ENCODE measurements around the gene TBC1D13.
"Not testable (repeated sequence)": the region's sequence is repeated elsewhere in the genome, so short reads cannot be mapped to it uniquely, and the experiment has no call there.

Gene TBC1D13

GRCh38 chr9:128786681-128787601, at the start of gene TBC1D13:
Gene TBC1D13 (plus strand): TSS chr9:128787253. CDS start chr9:128787354, 101 bp downstream.
- DNase-seq (ENCODE audit: low spot score), result peak; percentile 82

GRCh38 chr9:128742401-128742800, 44.7 kb upstream of the TBC1D13 start:
- DNase-seq (ENCODE audit: low spot score), result no peak

- DNase-seq (ENCODE audit: low spot score), result no peak
Measured at GRCh38 chr9:128743421-128743820, 43.6 kb upstream of the TBC1D13 start.

- DNase-seq (ENCODE audit: low spot score), result no peak
Measured at GRCh38 chr9:128747241-128747640, 39.8 kb upstream of the TBC1D13 start.

GRCh38 chr9:128750926-128751595, 36.0 kb upstream of the TBC1D13 start:
- DNase-seq (ENCODE audit: low spot score), result no peak

GRCh38 chr9:128753627-128754026, 33.4 kb upstream of the TBC1D13 start:
- no peak for DNase-seq (ENCODE audit: low spot score)

- DNase-seq (ENCODE audit: low spot score), result no peak
Measured at GRCh38 chr9:128757602-128758001, 29.5 kb upstream of the TBC1D13 start.

GRCh38 chr9:128762671-128763449, 24.2 kb upstream of the TBC1D13 start:
- DNase-seq (ENCODE audit: low spot score), result peak; percentile 15

GRCh38 chr9:128764361-128764760, 22.7 kb upstream of the TBC1D13 start:
- no peak for DNase-seq (ENCODE audit: low spot score)

GRCh38 chr9:128765499-128765898, 21.6 kb upstream of the TBC1D13 start:
- no peak for DNase-seq (ENCODE audit: low spot score)

GRCh38 chr9:128768606-128769005, 18.4 kb upstream of the TBC1D13 start:
- DNase-seq (ENCODE audit: low spot score), result no peak

GRCh38 chr9:128770286-128771030, 16.6 kb upstream of the TBC1D13 start:
- no peak for DNase-seq (ENCODE audit: low spot score)

- DNase-seq (ENCODE audit: low spot score), result no peak
Measured at GRCh38 chr9:128771094-128771721, 15.8 kb upstream of the TBC1D13 start.

- peak; percentile 90 for DNase-seq (ENCODE audit: low spot score)
Measured at GRCh38 chr9:128771745-128772519, 15.1 kb upstream of the TBC1D13 start, which contains the start of gene ZER1. Gene ZER1 (minus strand): TSS chr9:128771927. CDS start chr9:128755565, 16,362 bp downstream.

GRCh38 chr9:128773049-128773448, 14.0 kb upstream of the TBC1D13 start:
- no peak for DNase-seq (ENCODE audit: low spot score)

- no peak for DNase-seq (ENCODE audit: low spot score)
Measured at GRCh38 chr9:128774804-128775203, 12.2 kb upstream of the TBC1D13 start.

- not testable (repeated sequence) for DNase-seq (ENCODE audit: low spot score)
Measured at GRCh38 chr9:128780093-128780492, 7.0 kb upstream of the TBC1D13 start.

GRCh38 chr9:128781187-128782070, 5.6 kb upstream of the TBC1D13 start:
- DNase-seq (ENCODE audit: low spot score), result no peak

GRCh38 chr9:128782669-128783068, 4.4 kb upstream of the TBC1D13 start:
- no peak for DNase-seq (ENCODE audit: low spot score)

Data from globus pallidus (tissue), 1 donor.